GM12865 (cell line): Measurements from ENCODE around the gene ARHGEF7.

Experiments
- DNase-seq: peaks from one replicate; pipeline ENCODE4 v3.0.0; 2010; ENCODE audit warnings: low read depth
- H3K4me3 ChIP-seq: 2 replicates; pipeline ENCODE4 v1.5.1; 2011; ENCODE audit warnings: mild to moderate bottlenecking, low read depth, low read length, control low read depth
- CTCF ChIP-seq: IDR thresholded peaks from 2 replicates; pipeline ENCODE4 v1.5.1; 2011; ENCODE audit warnings: low read length, control low read depth, low read depth, inconsistent platforms; ENCODE audit not compliant: insufficient read depth; ENCODE audit errors: missing control alignments

The ARHGEF7 gene

GRCh38 chr13:111247552-111247951 lies 132.4 kb downstream of the ARHGEF7 start:
- no peak for DNase-seq
- H3K4me3 ChIP-seq = no peak overlapping the region
- TF ChIP-seq CTCF = no peak

GRCh38 chr13:111248822-111249221 lies 133.7 kb downstream of the ARHGEF7 start:
- H3K4me3 ChIP-seq = no peak overlapping the region
- DNase-seq = no peak
- TF ChIP-seq CTCF = no peak

DNA sequence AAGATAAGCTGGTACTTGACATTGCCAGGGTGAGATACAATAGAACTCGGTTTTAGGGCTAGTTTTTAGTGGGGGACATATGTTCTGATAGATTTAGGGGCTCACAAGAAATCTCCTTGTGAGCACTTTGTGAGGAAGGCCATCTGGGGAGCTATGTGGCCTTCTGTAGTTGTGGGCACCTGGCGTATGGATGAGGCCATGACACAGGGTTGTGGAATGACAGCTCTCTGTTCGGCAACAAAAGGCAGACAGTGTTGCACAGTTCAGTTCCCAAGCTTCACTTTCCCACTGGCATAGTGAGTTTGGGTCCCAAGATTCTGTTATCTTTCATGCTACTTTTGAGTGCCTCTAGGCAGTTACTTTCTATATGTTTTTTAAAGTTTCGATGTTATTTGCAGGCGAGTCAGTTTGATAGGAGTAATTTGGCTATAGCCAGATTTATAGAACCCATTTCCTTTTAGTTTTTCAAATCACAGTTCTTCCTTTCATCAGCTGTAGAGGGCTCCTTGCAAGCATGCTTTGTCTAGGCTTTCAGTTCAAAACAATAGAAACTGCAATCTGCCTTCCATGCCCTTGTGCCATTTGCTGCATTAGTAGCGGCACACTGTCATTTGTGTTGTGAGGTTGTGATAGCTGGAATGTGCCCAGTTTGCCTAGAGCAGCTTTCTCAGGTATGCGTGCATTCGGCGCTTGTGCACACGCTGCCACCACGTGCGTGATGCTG lies 134.7 kb downstream of the ARHGEF7 start:
- no peak for TF ChIP-seq CTCF
- no peak overlapping the region for H3K4me3 ChIP-seq
- DNase-seq = no peak

GRCh38 chr13:111251646-111252445 lies 136.7 kb downstream of the ARHGEF7 start:
- no peak for TF ChIP-seq CTCF
- DNase-seq = no peak
- H3K4me3 ChIP-seq = no peak overlapping the region

GRCh38 chr13:111252446-111253364 lies 137.6 kb downstream of the ARHGEF7 start:
- no peak for DNase-seq
- no peak for TF ChIP-seq CTCF
- no peak overlapping the region for H3K4me3 ChIP-seq

- no peak for TF ChIP-seq CTCF
- H3K4me3 ChIP-seq = no peak overlapping the region
- no peak for DNase-seq
These were observed 138.3 kb downstream of the ARHGEF7 start for GRCh38 chr13:111253365-111253872.
